Measurements from ENCODE around the gene ALDH1A3.
A peak's percentile ranks its signal among the peaks of the same experiment; 100 is the strongest.

ALDH1A3 gene

DNA sequence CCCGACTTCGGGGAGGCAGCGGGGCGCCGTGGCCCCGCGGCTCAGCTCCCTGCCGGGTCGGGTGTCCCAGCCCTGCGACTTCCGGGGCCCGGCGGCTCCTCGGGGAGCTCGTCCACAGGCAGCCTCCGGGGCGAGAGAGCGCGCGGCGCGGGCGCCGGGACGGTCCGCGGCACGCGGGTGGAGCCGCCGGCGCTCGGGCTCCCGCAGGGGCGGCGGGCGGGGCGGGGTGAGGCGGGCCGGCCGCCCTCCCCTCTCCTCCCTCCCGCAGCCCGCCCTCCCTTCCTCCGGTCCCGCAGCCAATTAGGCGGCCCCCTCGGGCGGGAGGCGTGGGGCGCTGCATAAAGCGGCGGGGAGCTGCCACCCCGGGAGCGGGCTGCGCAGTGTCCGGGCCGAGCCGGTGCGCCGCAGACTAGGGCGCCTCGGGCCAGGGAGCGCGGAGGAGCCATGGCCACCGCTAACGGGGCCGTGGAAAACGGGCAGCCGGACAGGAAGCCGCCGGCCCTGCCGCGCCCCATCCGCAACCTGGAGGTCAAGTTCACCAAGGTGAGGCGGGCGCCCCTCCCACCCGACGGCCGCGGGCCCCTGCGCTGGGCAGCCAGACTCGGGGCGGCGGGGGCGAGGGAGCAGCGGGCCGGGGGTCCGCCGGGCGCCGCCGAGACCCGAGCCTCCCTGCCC is at the start of gene ALDH1A3:
Gene ALDH1A3 (plus strand): TSS at position 368 of the 675 bp plus-strand sequence. CDS start 77 bp downstream, at position 445.
- Histone ChIP-seq H3K9me3 (no peaks in the 10 kb centered on the region), H3K4me1 (ENCODE audit: control insufficient read depth in 1 of 2, insufficient read depth in 1 of 2, low read depth in 1 of 2, low read length in 1 of 2) (peaks cover 12 to 20% of the 10 kb centered on the region in 2 experiments), H3K27ac (no peak within 1 kb of the TSS), H3K27me3 (peaks cover 100% of the 10 kb centered on the region), H3K4me3 (ENCODE audit: low read depth in 1 of 2, low read length in 1 of 2) (peak within 1 kb of the TSS; percentile 31 to 35), H3K36me3 (no peaks in the 10 kb centered on the region)
- TF ChIP-seq, protein P1, sequence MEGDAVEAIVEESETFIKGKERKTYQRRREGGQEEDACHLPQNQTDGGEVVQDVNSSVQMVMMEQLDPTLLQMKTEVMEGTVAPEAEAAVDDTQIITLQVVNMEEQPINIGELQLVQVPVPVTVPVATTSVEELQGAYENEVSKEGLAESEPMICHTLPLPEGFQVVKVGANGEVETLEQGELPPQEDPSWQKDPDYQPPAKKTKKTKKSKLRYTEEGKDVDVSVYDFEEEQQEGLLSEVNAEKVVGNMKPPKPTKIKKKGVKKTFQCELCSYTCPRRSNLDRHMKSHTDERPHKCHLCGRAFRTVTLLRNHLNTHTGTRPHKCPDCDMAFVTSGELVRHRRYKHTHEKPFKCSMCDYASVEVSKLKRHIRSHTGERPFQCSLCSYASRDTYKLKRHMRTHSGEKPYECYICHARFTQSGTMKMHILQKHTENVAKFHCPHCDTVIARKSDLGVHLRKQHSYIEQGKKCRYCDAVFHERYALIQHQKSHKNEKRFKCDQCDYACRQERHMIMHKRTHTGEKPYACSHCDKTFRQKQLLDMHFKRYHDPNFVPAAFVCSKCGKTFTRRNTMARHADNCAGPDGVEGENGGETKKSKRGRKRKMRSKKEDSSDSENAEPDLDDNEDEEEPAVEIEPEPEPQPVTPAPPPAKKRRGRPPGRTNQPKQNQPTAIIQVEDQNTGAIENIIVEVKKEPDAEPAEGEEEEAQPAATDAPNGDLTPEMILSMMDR (IDR thresholded peaks at IDR 0.05): no peak

DNA sequence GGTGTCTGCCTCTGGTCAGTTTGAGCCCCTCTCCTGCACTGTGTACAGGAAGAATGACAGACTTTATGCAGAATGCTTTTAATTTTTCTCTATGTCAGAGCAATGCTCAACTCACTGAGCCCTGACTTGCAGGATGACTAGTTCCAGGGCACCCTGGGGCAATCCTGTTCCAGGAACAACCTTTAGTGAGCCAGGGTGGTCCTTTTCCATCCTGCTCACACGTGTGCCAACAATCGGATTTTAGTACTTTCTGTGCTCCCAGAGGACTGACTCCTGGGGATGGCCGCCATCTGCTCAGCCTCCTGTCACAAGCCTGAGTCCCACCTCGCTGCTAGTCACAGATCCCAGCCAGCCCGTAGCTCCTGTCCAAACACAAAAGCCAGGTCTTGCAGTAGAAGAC is 48.2 kb upstream of the ALDH1A3 start:
- peaks cover 0 to 10% of the 10 kb centered on the region in 2 experiments for H3K4me1 ChIP-seq (ENCODE audit: control insufficient read depth in 1 of 2, insufficient read depth in 1 of 2, low read depth in 1 of 2, low read length in 1 of 2)
- H3K27me3 ChIP-seq: no peaks in the 10 kb centered on the region
- no peak overlapping the region for H3K27ac ChIP-seq
- H3K4me3 ChIP-seq (ENCODE audit: low read depth in 1 of 2, low read length in 1 of 2): no peak overlapping the region
- H3K9me3 ChIP-seq: no peaks in the 10 kb centered on the region
- TF ChIP-seq, protein P1 (IDR thresholded peaks at IDR 0.05): no peak
- H3K36me3 ChIP-seq: no peaks in the 10 kb centered on the region

DNA sequence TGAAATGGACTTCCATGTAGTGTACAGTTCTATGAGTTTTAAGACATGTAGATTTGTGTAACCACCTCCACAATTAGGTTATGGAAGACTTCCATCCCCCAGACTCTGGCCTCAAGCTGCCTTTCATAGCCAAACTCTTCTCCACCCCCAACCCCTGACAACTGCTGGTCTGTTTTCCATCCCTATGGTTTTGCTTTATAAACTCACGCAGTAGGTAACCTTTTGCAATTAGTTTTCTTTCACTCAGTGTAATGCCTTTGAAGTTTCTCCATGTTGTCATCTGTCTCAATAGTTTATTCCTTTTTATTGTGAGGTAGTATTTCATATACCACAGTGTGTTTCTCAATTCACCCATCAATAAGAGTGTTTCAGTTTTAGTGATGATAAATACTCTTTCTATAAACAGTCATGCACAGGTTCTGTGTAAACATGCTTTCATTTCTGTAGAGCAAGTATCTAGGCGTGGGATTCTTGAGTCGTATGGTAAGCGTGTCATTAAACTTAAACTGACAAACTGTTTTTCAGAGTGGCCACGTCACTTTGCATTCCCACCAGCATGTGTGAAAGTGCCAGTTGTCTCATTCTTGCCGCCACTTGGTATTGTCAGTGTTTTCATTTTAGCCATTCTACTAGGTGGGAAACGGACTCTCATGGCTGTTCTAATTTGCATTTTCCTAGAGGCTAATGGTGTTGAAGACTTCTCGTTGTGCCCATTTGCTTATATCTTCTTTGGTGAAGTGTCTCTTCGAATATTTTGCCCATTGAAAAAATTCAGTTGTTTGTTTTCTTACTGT is 47.3 kb upstream of the ALDH1A3 start:
- H3K4me1 ChIP-seq (ENCODE audit: control insufficient read depth in 1 of 2, insufficient read depth in 1 of 2, low read depth in 1 of 2, low read length in 1 of 2): peaks cover 0 to 10% of the 10 kb centered on the region in 2 experiments
- no peak overlapping the region for H3K4me3 ChIP-seq (ENCODE audit: low read depth in 1 of 2, low read length in 1 of 2)
- TF ChIP-seq, protein P1 (IDR thresholded peaks at IDR 0.05): no peak
- H3K36me3 ChIP-seq: no peaks in the 10 kb centered on the region
- no peaks in the 10 kb centered on the region for H3K27me3 ChIP-seq
- no peaks in the 10 kb centered on the region for H3K9me3 ChIP-seq
- H3K27ac ChIP-seq: no peak overlapping the region

DNA sequence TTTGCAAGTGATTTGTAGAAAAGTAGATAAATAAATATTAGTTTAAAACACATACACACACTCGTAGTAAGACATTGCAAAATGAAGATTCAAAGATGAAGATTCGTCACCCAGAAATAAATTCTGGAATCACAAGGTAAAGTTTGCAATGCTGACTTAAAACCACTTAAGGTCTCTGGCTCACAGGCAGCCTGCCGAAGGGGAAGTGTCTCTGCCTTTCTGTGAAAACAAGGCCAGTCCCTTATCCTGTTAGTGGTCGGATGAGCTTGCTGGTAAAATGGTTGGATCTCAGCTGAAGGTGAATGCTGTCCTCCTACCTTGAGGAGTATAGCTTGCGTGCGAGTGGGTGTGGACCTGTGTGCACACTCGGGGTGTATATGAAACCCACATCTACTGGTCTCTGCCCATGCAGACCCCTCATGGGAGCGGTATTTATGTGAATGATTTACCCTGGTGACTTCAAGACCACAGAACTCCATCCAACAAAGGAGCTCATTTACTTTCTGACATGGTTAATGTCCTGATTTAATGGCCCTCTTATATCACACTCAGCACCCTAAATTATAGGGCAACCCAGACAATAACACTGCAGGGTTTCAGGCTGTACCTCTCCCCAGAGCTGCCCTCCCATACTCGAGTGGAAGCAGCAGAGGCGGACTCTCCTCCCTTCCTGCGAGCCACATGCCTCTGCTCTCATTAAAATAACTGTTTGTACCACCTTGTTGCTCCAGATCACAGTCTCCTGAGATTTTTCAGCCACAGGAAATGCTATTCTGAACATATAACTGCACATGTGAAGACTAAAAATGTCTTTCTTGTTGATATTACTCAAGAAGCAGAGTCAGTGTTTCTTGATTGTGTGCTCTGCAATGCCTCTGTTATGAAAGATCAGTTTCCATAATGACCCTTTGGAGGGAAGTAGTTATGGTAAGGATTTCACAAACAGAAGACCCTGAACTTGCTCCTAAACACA is 45.9 kb upstream of the ALDH1A3 start:
- H3K4me3 ChIP-seq (ENCODE audit: low read depth in 1 of 2, low read length in 1 of 2): no peak overlapping the region
- TF ChIP-seq, protein P1 (IDR thresholded peaks at IDR 0.05): no peak

DNA sequence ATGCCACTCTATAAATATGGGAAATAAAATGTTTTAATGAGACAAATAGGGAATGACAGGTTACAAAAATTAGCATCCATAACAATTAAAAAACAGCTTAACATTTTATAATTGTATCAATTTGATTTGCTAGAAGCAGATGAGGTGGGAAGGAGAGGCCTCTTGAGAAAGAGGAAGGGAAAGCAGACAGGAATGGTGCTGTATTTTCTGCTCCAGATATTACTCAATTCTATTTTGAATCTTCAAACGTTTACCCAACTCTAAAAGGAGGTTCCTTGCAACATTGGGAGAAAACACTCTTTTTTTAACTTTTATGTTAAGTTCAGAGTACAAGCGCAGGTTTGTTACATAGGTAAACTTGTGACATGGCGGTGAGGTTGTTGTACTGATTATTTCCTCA is 44.9 kb upstream of the ALDH1A3 start:
- H3K4me1 ChIP-seq (ENCODE audit: control insufficient read depth in 1 of 2, insufficient read depth in 1 of 2, low read depth in 1 of 2, low read length in 1 of 2): peaks cover 0 to 10% of the 10 kb centered on the region in 2 experiments
- H3K9me3 ChIP-seq: no peaks in the 10 kb centered on the region
- no peaks in the 10 kb centered on the region for H3K27me3 ChIP-seq
- TF ChIP-seq, protein P1 (IDR thresholded peaks at IDR 0.05): no peak
- no peaks in the 10 kb centered on the region for H3K36me3 ChIP-seq
- H3K4me3 ChIP-seq (ENCODE audit: low read depth in 1 of 2, low read length in 1 of 2): no peak overlapping the region
- no peak overlapping the region for H3K27ac ChIP-seq

More for the DNA sequence above, 45.9 kb upstream of the ALDH1A3 start:
- H3K9me3 ChIP-seq: no peaks in the 10 kb centered on the region
- H3K27me3 ChIP-seq: no peaks in the 10 kb centered on the region
- H3K27ac ChIP-seq: no peak overlapping the region
- peaks cover 0 to 10% of the 10 kb centered on the region in 2 experiments for H3K4me1 ChIP-seq (ENCODE audit: control insufficient read depth in 1 of 2, insufficient read depth in 1 of 2, low read depth in 1 of 2, low read length in 1 of 2)
- no peaks in the 10 kb centered on the region for H3K36me3 ChIP-seq
